HG03039 (cell line): Measurements from ENCODE around the gene FIG4.
A peak's percentile ranks its signal among the peaks of the same experiment; 100 is the strongest.
"Not testable (repeated sequence)": the region's sequence is repeated elsewhere in the genome, so short reads cannot be mapped to it uniquely, and the experiment has no call there.

Experiments used
- ATAC-seq: cut with Tn5 transposase; IDR thresholded peaks from one replicate; pipeline ENCODE4 v1.9.1; 2021; ENCODE audit warnings: mild to moderate bottlenecking, moderate library complexity; ENCODE audit not compliant: unreplicated experiment

Gene FIG4

DNA sequence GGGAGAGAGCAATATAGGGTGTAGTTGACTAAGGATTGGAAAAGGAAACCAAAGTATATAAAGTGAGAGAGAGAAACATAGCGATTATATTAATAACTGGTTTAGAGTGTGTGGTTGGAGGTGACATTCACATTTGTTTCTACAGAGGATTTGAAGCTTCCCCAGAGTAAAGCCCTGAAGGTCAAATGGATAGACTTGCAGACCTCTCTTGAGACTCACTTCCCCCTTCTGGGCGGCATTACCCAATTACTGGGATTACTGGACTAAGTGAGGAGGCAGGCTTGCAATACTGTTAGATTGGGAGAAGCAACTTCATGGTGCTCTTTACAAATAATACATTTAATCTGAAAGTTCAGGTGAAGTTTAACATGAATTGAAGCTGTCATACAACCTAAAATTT, 10.7 kb downstream of the FIG4 start:
- no peak for ATAC-seq

DNA sequence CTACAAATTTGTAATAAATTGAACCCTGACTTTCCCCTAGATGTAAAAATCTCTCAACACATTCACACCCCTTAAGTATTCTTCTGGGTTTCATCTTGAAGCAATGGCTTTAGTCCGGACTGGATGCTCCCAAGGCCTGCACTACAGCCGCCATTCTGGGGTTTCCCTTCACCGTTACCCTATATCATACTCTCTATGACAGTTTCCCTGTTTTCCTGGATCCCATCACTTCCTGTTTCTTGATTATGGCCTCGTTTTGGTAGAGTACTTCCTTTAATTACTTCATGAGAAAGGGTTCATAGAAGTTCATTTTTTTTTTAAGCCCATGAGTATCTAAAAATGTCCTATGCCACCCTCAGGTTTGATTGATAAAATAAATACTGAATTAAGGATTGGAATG, 11.7 kb downstream of the FIG4 start:
- ATAC-seq: no peak

DNA sequence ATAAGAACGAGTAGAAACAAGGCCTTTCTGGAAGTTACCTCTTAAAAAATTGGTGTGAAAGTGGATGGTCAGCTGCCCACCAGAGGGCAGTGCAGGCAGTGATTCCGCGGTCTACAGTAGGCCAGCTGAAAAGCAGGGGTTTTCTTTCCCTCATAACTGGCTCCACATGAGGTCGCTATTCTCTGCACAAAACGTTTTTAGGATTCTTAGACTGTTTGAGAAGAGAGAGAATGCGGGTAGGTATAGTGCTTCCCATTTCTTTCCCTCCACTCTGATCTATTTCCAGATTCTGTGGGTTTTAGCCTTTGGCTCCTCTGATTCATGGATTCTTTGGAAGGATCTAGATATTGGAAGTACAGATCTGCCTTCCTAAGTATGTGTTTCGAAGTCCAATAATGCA, 14.2 kb downstream of the FIG4 start:
- peak; percentile 85 for ATAC-seq

DNA sequence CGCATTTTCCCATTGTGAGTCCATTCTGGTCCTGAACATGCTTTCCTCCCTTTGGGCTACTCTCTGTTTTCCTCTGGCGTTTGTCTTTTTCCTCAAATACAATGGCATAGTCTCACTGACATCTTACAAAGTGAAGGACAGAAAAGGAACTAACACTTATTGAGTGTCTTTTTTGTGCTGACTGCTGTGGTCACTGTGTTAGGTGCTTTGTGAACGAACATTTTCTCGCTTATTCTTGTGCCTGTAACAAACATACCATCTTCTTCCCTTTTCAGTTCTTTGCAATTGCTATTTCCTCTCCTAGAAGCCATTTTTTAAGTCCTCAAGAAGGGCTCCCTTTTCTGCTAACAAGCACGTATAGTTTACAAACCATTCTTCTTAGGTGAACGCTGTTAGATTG, 15.4 kb downstream of the FIG4 start:
- no peak for ATAC-seq

DNA sequence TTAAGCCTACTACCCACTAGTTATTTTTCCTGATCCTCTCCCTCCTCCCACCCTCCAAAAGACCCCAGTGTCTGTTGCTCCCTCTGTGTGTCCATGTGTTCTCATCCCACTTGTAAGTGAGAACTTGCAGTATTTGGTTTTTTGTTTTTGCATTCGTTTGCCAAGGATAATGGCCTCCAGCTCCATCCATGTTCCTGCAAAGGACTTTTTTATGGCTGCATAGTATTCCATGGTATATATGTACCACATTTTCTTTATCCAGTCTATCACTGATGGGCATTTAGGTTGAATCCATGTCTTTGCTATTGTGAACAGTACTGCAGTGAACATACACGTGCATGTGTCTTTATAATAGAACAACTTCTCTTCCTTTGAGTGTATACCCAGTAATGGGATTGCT, 17.0 kb downstream of the FIG4 start:
- ATAC-seq: not testable (repeated sequence)

DNA sequence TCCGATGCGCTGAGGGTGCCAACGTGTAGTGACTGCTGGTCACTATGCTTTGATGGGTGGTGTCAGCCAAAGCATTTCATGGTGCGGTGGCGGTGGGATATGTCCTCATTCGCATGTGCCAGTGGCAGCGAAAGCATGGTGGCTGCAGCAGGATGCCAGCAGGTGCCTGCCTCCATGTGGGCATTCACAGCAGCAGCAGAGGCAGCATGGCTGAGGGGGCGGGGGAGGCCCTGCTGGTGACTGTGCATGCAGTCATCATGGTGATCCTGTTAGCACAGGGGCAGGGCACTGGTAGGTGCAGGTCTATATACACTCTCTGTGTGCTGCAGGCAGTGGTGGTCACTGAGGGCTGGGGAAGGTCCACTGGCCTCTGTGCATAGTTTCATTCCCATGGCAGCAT, 22.0 kb downstream of the FIG4 start:
- no peak for ATAC-seq

DNA sequence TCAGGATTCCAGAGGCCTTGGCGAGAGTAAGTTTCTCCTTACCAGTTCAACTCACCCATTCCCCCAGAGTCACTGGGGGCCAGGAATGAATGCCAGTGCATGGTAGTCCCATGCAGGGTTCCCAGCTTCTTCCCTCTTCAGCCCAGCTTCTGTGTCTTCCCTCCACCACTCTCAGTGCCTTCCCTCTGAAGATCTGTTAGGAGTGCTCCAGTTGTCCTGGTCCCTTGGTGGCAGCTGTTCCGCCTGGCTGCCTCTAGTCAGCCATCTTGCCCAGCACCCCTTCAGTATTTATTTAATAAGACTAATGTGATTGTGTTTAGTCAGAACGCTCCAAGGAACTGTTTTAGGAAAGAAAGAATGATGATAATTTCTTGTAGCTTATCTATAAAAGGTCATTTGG, 23.1 kb downstream of the FIG4 start:
- no peak for ATAC-seq

DNA sequence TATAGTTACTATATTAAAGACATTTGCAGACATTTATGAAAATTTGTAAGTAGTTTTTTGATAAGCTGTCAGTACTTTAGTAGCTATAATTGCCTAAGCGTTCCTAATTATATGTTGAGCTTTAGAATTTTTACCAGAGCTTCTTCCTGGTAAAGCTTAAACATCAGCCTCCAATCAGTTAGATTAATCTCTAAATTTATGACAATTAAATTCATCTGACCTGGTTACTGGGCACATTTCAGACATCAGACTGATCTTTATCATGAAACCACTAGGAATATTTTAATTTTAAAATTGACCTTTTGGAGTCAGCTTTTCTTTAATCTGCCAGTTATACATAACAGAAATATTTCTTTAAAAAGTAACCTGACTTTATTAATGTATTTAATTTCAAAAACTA, 23.5 kb downstream of the FIG4 start:
- no peak for ATAC-seq

DNA sequence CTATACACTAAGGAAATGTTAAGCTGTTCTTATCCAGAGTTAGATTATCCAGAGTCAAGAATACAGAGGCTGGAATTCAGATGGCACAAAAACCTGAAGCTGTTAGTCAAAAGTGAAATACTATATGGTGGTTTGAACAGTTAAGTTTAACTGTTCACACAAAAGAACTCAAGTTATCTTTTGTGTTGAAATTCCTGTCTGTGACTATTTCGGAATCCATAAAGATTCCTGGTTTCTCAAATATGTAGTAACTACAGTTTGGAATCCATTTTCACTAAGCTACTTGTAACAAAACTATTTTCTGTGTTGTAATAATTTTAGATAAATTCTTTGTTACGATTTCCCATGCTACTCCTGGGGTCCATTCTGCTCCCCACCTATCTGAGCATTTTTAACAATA, 24.5 kb downstream of the FIG4 start:
- ATAC-seq: no peak

DNA sequence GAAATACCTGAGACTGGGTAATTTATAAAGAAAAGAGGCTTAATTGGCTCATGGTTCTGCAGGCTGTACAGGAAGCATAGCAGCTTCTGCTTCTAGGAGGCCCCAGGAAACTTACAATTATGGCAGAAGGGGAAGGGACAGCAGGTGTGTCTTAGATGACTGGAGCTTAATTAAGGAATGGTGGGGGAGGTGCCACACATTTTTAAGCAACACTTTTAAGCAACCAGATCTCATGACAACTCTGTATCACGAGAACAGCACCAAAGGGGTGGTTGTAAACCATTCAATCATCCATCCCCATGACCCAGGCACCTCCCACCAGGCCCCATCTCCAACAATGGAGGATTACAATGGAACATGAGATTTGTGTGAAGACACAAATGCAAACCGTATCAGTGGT, 26.9 kb downstream of the FIG4 start:
- no peak for ATAC-seq

DNA sequence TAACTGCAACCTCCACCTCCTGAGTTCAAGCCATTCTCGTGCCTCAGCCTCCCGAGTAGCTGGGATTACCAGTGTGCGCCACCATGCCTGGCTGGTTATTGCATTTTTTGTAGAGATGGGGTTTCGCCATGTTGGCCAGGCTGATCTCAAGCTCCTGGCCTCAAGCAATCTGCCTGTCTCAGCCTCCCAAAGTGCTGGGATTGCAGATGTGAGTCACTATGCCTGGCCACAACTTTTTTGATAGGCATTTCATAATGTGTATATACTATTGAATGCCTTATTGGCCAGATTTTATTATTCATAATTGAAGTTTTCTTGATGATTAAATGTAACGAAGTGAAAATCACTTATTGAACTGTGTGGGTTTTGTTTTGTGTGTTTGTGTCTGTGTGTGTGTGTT, 27.9 kb downstream of the FIG4 start:
- no peak for ATAC-seq

DNA sequence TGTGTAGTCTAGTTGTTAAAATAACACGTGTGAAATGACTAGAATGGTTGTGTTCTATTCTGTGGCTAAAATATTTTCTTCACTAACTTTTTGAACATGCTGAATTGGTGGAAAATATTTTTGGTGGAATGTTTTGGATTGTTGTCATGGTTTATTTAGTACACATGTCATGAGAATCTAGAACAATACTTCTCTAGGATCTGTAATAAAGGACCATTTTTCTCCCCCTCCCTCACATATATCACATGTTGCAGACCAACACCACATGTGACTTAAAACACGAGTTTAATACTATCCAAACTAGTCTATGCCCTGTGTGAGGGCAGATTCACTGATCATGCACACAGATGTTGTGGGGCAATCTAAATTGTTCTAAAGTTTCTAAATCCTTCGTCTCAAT, 29.2 kb downstream of the FIG4 start:
- ATAC-seq: no peak

DNA sequence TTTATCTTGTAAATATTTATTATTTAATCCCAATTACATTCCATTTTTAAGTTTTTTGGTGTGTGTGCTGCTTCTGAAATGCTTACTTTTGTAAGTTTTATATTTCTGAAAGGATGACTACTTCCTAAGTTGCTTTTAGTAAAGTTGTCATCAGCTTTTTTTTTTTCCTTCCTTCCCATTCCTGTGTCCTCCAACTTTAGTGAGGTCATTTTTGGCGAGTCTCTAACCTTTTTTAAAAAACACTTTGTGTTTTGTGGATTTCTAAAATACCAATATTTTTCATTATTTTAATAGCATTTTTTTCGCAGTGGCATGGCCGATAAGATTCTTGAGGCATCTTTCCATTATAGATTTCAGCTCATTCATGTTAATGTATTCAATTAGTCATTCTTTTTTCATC, 30.9 kb downstream of the FIG4 start:
- no peak for ATAC-seq

DNA sequence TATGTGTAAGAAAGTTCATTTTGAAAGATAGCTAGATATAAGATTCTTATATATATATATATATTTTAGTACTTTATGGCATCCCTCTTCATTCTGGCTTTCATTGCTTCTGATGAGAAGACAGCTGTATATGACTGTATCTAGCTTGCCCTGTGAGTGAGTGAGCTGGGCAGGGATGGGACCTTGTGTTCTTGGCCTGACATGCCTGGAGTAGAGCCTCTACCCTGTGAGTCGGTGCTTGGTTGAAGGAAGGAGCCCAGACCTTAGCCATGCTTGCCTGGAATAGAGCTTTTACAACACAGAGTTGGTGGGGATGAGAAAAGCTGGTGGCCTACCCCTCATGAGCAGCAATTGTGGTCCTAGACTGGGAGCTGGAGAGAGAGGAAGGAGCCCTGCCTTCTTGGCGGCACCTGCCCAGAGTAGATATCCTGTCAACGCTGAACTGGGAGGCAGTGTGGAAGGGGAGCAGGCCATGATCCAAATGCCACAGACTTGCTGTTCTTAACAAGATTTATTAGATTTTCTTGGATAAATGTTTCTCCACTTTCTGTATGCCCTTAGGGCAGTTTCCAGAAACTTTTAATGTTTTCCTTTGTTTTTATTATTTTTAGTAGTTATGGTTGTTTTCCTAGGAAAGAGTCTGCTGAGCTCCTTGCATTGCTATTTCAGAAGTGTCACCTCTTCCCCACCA, 31.6 kb downstream of the FIG4 start:
- no peak for ATAC-seq

DNA sequence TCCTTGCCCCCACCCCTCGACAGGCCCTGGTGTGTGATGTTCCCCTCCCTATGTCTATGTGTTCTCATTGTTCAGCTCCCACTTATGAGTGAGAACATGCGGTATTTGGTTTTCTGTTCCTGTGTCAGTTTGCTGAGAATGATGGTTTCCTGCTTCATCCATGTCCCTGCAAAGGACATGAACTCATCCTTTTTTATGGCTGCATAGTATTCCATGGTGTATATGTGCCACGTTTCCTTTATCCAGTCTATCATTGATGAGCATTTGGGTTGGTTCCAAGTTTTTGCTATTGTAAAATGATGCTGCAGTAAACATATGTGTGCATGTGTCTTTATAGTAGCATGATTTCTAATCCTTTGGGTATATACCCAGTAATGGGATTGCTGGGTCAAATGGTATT, 34.2 kb downstream of the FIG4 start:
- not testable (repeated sequence) for ATAC-seq

DNA sequence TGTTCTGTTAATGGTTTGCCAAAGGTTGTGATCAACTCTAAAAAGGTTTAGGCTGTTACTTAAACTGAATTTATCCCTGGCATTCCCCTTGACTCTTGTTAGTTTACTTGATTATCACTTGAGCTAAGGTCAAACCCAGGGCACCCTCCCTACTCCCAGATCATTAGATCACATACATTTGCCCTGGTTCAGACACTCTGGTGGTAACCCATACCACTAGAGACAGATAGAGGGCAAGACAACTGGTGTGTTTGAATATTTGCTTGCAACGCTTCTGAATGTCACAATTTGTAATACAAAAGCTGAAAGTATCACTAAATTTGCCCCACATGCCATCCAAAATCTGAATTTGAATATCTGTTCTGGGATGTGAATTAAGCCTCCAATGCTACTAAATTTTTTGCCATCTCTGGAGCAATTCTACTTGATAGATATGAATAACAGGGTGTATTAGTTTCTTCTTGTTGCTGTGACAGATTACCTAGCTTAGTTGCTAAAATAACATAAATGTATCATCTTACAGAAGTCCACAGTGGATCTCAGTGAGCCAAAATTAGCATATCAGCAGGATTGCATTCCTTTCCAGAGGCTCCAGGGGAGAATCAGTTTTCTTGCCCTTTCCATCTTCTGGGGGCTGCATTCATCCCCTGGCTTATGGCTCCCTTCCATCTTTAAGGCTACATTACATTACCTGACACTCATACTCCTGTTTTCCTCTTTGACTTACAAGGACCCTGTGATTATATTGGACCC, 45.4 kb downstream of the FIG4 start:
- no peak for ATAC-seq

DNA sequence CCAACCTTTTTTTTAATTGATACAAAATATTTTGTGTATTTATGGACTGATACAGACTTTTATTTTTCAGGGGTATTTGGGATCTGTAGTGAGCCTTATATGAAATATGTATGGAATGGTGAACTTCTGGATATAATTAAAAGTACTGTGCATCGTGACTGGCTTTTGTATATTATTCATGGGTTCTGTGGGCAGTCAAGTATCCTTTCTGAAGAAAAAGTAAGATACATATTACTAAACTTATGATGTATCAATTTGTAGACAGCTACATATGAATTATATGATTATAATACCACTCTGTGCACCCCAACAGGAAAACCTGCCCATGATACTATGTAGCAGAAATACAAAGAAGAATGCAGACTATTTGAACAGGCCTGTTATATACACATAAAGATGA, 47.2 kb downstream of the FIG4 start:
- ATAC-seq: no peak

DNA sequence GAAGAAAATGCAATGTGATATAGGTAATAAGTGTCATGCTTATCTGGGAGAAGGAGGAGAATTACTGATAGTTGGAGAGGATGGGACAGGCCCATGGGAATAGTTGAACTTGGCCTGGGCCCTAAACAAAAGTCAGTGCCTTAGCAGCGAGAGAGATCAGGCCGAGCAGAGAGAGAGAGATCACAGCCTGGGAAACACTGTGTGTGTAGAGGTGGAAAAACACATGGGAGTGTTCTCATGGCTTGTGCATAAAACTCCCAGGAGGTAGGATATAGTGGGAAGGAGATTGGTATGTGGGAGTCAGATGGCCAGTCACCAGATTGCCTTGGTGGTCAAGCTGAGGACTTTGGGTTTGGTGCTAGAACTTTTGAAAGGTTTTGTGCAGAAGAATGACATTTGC, 47.6 kb downstream of the FIG4 start:
- ATAC-seq: no peak

DNA sequence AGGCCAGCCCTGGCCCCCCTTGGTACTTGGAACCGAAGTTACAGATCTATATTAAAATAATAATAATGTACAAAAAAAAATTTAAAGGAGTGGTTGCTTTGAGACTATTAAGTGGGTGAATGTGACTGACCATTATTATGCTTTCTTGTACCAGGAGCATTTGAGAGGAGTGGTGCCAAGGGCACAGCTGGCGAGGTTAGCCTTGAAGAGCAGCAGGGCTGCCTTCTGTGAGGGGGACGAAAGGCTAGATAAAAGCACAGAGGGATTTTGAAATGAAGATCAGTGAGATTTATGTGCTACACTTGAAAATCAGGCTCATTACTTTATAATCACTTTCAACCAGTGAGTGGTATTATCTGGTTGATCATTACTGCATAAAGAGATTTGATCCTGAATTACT, 48.6 kb downstream of the FIG4 start:
- ATAC-seq: no peak

DNA sequence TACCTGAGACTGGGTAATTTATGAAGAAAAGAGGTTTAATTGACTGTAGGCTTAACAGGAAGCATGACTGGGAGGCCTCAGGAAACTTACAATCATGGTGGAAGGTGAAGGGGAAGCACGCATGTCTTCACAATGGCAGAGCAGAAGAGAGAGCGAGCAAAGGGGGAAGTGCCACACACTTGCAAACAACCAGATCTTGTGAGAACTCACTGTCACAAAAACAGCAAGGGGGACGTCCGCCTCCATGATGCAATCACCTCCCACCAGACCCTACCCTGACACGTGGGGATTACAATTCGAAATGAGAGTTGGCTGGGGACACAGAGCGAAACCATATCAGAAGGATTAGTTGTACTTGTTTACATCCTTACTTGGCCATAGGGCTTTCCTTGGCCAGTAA, 49.7 kb downstream of the FIG4 start:
- no peak for ATAC-seq

DNA sequence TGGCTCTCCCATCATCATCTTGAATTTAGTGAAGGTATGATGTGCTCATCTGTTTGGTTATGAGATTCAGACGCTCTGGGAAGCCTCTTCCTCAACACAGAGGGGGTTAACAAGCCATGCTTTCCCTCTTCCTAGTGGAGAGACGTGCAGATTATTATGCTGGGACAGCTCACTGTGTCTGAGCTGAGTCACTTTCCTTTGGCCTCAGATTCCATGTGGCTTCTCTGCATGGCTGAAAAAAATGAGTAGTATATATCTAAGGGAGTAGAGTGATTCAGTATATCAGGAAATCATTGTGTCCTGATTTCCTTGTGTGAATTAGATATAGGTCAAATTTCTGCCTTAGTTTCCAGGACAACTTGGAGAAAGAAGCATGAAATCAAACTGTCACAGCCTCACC, 52.6 kb downstream of the FIG4 start:
- no peak for ATAC-seq

DNA sequence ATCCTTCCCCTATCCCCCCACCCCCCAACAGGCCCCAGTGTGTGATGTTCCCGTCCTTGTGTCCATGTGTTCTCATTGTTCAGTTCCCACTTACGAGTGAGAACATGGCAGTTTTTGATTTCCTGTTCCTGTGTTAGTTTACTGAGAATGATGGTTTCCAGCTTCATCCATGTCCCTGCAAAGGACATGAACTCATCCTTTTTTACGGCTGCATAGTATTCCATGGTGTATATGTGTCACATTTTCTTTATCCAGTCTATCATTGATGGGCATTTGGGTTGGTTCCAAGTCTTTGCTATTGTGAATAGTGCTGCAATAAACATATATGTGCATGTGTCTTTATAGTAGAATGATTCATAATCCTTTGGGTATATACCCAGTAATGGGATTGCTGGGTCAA, 53.7 kb downstream of the FIG4 start:
- ATAC-seq: not testable (repeated sequence)

DNA sequence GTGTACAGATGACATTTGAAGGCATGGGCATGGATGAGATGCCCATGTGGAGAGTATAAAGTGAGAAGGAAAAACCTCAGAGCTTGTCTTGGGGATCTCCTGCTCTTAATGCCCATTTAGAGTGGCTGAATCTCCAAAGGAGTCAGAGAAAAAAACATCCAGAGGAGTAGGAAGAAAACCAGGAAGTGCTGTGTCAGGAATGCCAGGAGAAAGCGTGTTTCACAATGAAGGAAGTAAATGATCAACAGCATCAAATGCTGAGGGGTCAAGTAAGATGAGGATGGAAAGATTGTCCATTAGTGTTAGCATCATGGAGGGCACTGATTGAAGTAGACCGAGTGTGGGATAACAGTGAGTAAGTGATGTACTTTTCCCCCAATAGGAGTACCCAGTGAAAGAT, 56.1 kb downstream of the FIG4 start:
- ATAC-seq: no peak
